A549 (cell line): ENCODE results near the gene CACNA1D.

Experiments used
- CEBPB ChIP-seq, 2 experiments: fragments of >200 bp in 1 of 2; sonication (Bioruptor Twin) in 1 of 2; formaldehyde crosslinking in 1 of 2; IDR thresholded peaks; 2 replicates each; pipeline ENCODE4 v1.6.1; 2012 to 2016
- CTCF ChIP-seq: fragments of >200 bp; sonication (Bioruptor Twin); formaldehyde crosslinking; IDR thresholded peaks from 3 replicates; pipeline ENCODE4 v1.5.1; 2016
- EP300 ChIP-seq, 2 experiments: fragments of >200 bp; sonication (Bioruptor Twin); formaldehyde crosslinking; IDR thresholded peaks; 2 replicates in 1 of 2; 3 replicates in 1 of 2; pipeline ENCODE4 v1.6.1; 2016 to 2017
- JUNB ChIP-seq: fragments of >200 bp; sonication (Bioruptor Twin); formaldehyde crosslinking; IDR thresholded peaks from 2 replicates; pipeline ENCODE4 v1.6.1; 2016
- MAZ ChIP-seq: fragments of 150-350 bp; IDR thresholded peaks from 2 replicates; pipeline ENCODE4 v1.6.1; 2014; ENCODE audit warnings: antibody characterized with exemption, low read depth, low read length, borderline replicate concordance
- POLR2A ChIP-seq: IDR thresholded peaks from 2 replicates; pipeline ENCODE4 v1.6.1; 2012; ENCODE audit warnings: mild to moderate bottlenecking, low read length
- POLR2AphosphoS2 ChIP-seq: conservative IDR thresholded peaks from 2 replicates; pipeline ENCODE4 v1.6.1; 2012; ENCODE audit warnings: low read length, improper control_type of control experiment, inconsistent platforms
- USF2 ChIP-seq: fragments of 450-650 bp; IDR thresholded peaks from 2 replicates; pipeline ENCODE4 v1.6.1; 2014; ENCODE audit warnings: antibody characterized with exemption

GRCh38 chr3:53677413-53677812, 183.0 kb downstream of the CACNA1D start:
- TF ChIP-seq POLR2A (no peak), JUNB (no peak), USF2 (no peak), CTCF (peak; percentile 19; the same call in 2 of the 3 replicates), CEBPB (IDR thresholded peaks at IDR 0.05) (no peak), POLR2AphosphoS2 (no peak), MAZ (no peak), EP300 (IDR thresholded peaks at IDR 0.05) (no peak)
